ENCODE results near the gene HSPA1L.

DNA sequence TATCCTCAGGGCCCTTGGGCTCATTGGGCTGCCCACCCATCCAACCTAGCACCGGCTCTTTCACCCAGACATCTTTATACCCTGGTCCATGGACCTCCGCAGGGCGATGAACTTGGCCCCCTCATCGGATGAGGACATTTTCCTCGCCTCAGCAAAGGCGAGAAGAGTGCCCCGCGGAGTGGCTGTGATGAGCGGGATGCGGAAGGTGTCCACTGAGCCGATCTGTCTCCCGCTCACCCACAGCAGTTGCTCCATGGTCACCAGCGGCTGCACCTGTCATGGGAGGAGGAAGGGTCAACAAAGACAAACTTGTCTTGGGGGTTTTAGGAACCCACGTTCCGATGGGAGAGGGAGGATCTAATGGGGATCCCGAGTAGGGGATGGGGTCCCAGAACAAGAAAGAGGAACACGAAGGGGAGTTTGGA lies 46.8 kb upstream of the HSPA1L start:
- TF ChIP-seq EZH2 (IDR thresholded peaks at IDR 0.05; ENCODE audit: borderline replicate concordance), result no peak
- no peak for TF ChIP-seq EZH2phosphoT487 (IDR thresholded peaks at IDR 0.05; ENCODE audit: low read depth, severe bottlenecking, unreplicated experiment)
- TF ChIP-seq, protein P1, sequence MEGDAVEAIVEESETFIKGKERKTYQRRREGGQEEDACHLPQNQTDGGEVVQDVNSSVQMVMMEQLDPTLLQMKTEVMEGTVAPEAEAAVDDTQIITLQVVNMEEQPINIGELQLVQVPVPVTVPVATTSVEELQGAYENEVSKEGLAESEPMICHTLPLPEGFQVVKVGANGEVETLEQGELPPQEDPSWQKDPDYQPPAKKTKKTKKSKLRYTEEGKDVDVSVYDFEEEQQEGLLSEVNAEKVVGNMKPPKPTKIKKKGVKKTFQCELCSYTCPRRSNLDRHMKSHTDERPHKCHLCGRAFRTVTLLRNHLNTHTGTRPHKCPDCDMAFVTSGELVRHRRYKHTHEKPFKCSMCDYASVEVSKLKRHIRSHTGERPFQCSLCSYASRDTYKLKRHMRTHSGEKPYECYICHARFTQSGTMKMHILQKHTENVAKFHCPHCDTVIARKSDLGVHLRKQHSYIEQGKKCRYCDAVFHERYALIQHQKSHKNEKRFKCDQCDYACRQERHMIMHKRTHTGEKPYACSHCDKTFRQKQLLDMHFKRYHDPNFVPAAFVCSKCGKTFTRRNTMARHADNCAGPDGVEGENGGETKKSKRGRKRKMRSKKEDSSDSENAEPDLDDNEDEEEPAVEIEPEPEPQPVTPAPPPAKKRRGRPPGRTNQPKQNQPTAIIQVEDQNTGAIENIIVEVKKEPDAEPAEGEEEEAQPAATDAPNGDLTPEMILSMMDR (IDR thresholded peaks at IDR 0.05; ENCODE audit: poor library complexity), result no peak
